Activated CD8-positive, alpha-beta memory T cell treated with anti-CD3 and anti-CD28 coated beads, Interleukin-2, amount 50 U/mL, for 4 hours (primary cell): Measurements from ENCODE around the gene MRPL9.
A peak's percentile ranks its signal among the peaks of the same experiment; 100 is the strongest.

Experiments used
- DNase-seq: peaks from one replicate; pipeline ENCODE4 v3.0.0-alpha.2; 2020

The MRPL9 gene

GRCh38 chr1:151729157-151729965 lies 33.9 kb downstream of the MRPL9 start:
- DNase-seq: no peak

GRCh38 chr1:151728151-151729054 lies 34.9 kb downstream of the MRPL9 start:
- DNase-seq: no peak

GRCh38 chr1:151723726-151724370 lies 39.4 kb downstream of the MRPL9 start:
- DNase-seq: no peak

GRCh38 chr1:151721788-151722510 lies 41.3 kb downstream of the MRPL9 start:
- DNase-seq: no peak

GRCh38 chr1:151720974-151721787 lies 42.1 kb downstream of the MRPL9 start, which contains the start of gene RIIAD1:
Gene RIIAD1 (plus strand): TSS chr1:151721522. CDS start chr1:151721537, 15 bp downstream.
- DNase-seq: peak; percentile 42

- no peak for DNase-seq
Observed at GRCh38 chr1:151720554-151720953, 42.7 kb downstream of the MRPL9 start.

GRCh38 chr1:151720125-151720524 lies 43.2 kb downstream of the MRPL9 start:
- no peak for DNase-seq

GRCh38 chr1:151718666-151719065 lies 44.6 kb downstream of the MRPL9 start:
- no peak for DNase-seq

GRCh38 chr1:151718011-151718431 lies 45.3 kb downstream of the MRPL9 start:
- no peak for DNase-seq

- DNase-seq: no peak
Observed at GRCh38 chr1:151716771-151717631, 46.3 kb downstream of the MRPL9 start, which contains the start of gene CELF3. Gene CELF3 (minus strand): TSS chr1:151716803. CDS start chr1:151716020, 783 bp downstream.

- DNase-seq: no peak
Observed at GRCh38 chr1:151716405-151716762, 46.9 kb downstream of the MRPL9 start.

- no peak for DNase-seq
Observed at GRCh38 chr1:151715726-151716404, 47.4 kb downstream of the MRPL9 start.

- DNase-seq: no peak
Observed at GRCh38 chr1:151714820-151715725, 48.2 kb downstream of the MRPL9 start.

- no peak for DNase-seq
Observed at GRCh38 chr1:151713874-151714273, 49.4 kb downstream of the MRPL9 start.

GRCh38 chr1:151713044-151713443 lies 50.3 kb downstream of the MRPL9 start:
- DNase-seq: no peak

GRCh38 chr1:151711951-151712350 lies 51.3 kb downstream of the MRPL9 start:
- DNase-seq: no peak

GRCh38 chr1:151711044-151711800 lies 52.1 kb downstream of the MRPL9 start:
- no peak for DNase-seq
